ENCODE measurements around the gene PCYT1B.
"Not testable (repeated sequence)": the region's sequence is repeated elsewhere in the genome, so short reads cannot be mapped to it uniquely, and the experiment has no call there.

Gene PCYT1B

DNA sequence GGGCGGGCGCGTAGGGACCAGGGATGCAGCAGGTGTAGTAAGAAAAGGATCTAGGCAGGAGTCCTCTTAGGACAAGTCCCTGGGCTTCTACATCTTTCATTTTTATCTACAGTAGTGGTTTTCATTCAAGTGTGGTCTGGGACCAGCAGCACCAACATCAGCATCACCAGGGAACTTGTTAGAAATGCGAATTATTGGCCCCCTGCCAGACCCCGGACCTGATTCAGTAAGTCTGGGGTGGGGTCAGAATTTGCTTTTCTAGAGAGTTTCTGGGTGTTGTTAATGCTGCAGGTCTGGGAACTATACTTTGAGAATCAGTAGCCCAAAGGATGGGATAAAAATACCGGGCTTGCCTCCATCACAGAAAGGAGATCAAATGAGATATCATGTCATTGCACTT lies 1.3 kb upstream of the PCYT1B start:
- Histone ChIP-seq H3K4me3 (no peak overlapping the region), H3K27ac (no peak overlapping the region)

DNA sequence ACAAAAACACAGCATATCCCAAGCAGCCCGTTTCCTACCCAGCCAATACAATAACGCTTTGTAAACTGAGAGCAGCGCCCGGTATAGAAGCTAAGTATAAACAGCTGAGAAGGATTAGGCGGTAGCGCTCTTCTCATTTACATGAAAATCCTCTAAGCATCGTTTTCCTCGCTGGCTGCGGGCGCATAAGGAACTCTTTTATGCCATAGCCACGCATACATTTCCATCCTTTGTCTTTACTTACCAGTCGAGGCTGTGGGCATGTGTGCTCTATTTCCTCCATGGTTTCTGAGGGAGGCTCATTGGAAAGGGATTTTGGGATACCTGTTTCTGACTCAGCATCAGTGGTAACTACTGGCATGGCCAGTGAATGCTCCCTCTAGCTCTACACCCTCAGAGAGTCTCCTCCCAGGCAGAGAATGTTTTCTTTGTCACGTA lies 383 bp downstream of the PCYT1B start:
- no peak overlapping the region for H3K27ac ChIP-seq

DNA sequence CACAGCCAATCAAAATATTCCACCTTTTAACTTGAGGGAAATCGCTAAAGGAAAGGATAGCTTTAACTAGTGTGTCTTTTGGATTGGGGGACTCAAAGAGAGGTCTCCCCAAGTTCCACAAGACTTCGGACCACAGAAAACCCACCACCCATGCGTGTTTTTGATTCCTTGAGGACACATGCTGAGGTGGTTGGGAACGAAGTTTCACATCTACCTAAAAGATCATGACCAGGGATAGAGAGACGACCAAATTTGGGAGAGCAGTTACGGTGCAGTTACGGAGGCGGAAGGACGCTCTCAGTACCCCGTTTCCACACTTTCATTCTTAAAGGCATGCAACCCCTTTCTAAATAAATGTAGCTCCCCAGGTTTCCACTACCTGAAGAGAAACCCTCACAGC lies 1.1 kb downstream of the PCYT1B start:
- no peak overlapping the region for H3K27ac ChIP-seq

More for the DNA sequence above, 383 bp downstream of the PCYT1B start:
- H3K4me3 ChIP-seq: peak overlapping the region in 2 of 7 experiments; percentile 17 to 21

DNA sequence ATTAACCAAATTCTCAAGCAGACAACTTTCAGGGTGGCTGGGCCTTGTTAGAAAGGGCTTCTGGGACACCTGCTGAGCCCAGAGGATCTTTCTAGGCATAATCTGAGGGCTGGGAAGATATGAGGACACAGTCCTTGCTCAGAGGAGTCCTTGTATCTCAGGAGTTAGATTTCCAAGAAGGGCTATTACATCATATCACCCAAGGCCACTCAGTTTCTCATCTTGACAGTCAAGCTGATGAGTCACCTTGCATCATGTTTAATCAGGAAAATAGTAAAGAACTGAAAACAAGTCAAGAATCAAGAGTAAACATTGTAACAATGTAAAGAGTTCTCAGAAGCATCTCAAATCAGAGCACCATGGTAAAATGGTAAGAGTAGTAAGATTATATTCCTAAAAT lies 4.0 kb downstream of the PCYT1B start:
- Histone ChIP-seq H3K27ac (no peak overlapping the region), H3K4me3 (no peak overlapping the region)

More for the DNA sequence above, 1.1 kb downstream of the PCYT1B start:
- peak overlapping the region in 2 of 7 experiments; percentile 17 to 21 for H3K4me3 ChIP-seq

DNA sequence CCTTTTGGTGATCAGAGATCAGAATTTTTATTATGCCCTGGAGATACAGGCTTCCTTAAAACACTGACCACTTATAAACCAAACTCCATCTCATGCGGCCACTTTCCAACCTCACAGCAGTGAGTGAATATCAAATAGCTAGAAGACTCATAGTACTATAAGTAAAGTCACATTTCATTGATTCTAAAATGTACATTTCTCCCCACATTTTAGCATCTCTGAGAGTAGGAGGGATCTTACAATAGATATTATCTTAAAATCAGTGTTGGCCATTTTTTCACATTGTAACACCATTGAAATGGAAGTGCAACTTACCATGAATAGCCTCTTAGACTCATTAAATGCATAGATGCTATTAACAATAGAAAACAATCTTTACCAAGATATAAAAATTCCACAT lies 17.4 kb downstream of the PCYT1B start:
- H3K27ac ChIP-seq: no peak overlapping the region
- no peak overlapping the region for H3K4me3 ChIP-seq

DNA sequence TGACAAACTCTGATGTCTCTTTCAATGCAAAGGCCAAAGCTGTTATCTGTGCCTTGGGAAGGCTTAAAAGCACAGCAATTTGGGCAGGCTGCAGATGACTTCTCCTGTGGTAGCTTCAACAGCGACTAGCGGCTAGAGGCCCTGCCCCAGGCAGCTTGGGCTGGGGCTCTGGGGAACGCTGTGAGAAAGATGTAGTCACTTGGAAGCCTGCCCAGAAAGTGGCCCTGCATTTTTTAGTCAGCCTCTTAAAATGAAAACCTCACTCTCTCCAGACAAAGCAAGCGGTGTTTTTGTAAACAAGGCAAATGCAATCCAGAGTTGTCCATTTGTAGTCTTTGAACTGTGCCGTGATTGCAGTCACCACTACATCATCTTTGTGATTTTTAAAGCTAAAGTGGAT lies 27.5 kb downstream of the PCYT1B start:
- Histone ChIP-seq H3K4me3 (no peak overlapping the region), H3K27ac (no peak overlapping the region)

DNA sequence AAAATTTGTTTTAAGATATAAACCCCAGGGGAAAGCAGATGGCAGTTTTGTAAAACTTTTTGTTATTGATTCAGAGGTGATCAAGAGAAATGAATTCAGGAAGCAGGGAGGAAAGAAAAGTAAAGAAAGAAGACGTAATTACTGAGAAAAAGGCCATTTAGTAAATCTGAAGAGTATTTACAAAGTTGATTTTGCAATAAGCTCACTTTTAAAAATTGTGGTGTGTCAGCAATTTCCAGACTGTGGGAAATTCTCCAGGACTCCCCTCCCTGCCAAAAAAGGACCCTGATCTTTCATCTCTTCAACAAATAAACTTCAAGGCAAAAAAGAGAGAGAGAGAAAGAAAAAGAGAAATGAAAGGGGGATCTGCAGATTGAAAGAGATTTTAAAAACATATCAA lies 36.6 kb downstream of the PCYT1B start:
- no peak overlapping the region for H3K4me3 ChIP-seq

DNA sequence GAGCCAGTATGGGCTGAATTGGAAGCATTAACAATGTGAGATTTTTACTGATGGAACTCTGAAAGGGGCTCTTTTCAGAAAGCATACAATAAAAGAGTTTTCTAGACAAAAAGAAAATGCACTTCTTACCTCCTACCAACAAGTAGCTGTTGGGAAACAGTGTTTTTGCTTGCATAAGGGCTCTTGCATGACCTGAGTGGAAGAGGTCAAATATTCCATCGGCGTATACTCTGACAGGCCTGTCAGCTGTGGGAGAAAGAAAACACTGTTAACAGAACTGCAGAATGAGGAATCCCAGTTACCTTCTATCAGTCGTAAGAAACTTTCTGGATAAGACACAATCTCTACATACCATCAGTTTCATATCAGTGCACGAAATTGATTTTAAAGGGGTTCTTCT lies 39.5 kb downstream of the PCYT1B start:
- H3K27ac ChIP-seq: no peak overlapping the region
- no peak overlapping the region for H3K4me3 ChIP-seq

More for the DNA sequence above, 36.6 kb downstream of the PCYT1B start:
- H3K27ac ChIP-seq: no peak overlapping the region

DNA sequence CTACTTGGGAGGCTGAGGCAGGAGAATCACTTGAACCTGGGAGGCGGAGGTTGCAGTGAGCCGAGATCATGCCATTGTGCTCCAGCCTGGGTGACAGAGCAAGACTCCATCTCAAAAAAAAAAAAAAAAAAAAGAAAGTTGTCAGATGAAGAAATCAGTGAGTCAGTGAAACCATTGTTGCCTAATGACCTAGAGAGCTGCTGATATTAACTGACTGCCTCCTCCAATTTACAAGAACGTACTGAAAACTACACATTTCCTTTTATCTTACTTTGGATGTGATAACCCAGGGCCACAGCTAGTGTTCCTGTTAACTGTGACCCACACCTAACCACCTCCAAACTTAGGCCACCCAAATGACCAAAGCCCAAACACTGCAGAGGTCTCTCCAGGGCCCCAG lies 41.2 kb downstream of the PCYT1B start:
- not testable (repeated sequence) for H3K27ac ChIP-seq, H3K4me3 ChIP-seq

DNA sequence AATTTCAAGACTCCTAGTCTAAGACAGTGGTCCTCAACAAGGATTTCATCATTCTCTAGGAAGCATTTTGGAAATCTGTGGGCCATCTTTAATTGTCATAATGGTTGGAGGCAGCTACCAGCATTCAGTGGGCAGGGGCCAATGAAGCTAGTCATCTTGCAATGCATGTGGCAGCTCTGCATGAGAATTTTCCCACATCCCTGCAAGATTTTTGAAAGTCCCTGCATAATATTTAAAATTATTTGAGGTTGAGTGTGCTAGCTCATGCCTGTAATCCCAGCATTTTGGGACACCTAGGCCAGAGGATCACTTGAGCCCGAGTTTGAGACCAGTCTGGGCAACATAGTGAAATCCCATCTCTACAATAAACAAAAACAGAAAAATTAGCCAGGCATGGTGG lies 44.0 kb downstream of the PCYT1B start:
- Histone ChIP-seq H3K4me3 (no peak overlapping the region), H3K27ac (no peak overlapping the region)

DNA sequence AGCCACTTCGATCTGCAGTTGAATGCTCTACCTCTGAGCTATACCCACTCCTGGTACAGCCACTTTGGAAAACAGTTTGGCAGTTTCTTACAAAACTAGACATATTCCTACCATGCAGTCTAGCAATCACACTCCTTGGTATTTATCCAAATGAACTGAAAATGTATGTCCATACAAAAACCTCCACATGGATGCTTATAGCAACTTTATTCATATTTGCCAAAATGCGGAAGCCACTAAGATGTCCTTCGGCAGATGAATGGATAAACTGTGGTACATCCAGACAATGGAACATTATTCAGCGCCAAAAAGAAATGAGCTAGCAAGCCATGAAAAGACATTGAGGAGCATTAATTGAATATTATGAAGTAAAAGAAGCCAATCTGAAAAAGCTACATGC lies 45.3 kb downstream of the PCYT1B start:
- Histone ChIP-seq H3K27ac (no peak overlapping the region), H3K4me3 (no peak overlapping the region)

DNA sequence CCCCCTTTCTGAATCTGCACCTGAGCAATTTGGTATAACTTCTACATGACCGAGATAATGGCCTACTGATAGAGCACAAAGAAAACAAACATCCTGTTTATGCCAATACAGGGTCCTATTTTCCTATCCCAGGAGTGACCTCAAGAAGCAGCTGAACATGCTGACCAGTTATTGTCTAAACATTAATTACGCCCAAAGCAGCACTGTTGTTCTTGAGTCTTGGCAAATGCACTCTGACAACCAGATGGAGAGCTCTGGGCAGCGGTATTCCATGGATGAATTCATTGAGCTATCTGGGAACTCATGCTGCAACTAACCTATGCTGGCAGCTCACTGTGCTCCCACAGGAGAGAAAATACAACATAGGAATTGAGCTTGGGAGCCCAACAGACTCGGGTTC lies 52.6 kb downstream of the PCYT1B start:
- H3K27ac ChIP-seq: no peak overlapping the region

DNA sequence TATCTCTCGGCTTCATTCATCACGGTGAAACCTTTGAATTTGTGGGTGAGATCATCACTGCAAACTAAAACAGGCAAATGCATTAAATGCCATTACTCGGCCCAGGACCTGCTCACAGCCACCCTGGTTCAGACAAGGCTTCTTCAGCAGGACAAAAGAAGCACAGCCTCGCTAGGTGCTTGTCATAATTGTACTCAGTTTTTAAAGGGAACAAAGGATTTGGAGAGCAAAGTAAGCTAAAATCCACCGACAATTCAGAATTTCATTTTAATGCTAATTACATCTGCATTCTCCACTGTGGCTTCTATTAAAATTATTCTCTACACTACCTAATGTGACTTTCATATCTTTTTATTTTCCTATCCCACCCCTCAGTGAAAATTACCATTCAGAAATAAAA lies 57.0 kb downstream of the PCYT1B start:
- H3K4me3 ChIP-seq: no peak overlapping the region
- no peak overlapping the region for H3K27ac ChIP-seq

More for the DNA sequence above, 52.6 kb downstream of the PCYT1B start:
- no peak overlapping the region for H3K4me3 ChIP-seq

DNA sequence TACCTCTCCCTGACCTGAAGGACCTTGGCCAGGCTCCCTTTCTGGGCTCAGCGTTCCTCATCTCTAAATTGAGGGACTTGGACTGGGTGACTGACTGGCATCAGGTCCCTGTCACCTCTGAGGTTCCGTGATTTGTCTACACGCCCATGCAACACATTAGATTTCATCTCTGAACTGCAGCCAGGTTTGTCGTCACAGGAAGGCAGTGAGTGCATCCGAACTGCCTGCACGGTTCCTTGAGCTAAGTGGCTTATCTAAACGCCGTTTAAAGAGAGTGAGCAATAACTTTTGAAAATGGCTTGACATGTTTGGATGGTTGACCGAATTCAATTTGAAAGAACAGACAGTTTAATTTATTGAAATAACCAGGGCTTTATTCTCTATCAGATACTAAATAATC lies 70.1 kb downstream of the PCYT1B start:
- H3K4me3 ChIP-seq: no peak overlapping the region
- H3K27ac ChIP-seq: no peak overlapping the region

DNA sequence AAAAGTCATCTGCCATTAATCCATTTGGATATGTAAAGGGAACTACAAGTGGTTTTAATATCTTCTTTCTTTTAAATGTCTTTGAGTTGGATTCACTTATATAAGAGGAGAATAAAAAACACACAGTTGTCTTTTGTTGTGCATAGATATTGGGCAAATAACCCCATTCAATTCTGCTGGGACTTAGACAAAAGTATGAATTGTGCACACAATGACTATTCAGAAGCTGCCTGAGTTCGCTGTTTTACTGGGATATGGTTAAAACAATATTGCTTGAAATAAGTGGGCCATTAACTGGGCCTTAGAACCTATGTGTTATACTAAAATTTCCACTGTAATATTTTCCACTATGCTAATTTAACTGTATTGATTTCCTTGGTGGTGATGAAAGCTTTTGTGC lies 71.7 kb downstream of the PCYT1B start:
- H3K4me3 ChIP-seq: no peak overlapping the region
- no peak overlapping the region for H3K27ac ChIP-seq

DNA sequence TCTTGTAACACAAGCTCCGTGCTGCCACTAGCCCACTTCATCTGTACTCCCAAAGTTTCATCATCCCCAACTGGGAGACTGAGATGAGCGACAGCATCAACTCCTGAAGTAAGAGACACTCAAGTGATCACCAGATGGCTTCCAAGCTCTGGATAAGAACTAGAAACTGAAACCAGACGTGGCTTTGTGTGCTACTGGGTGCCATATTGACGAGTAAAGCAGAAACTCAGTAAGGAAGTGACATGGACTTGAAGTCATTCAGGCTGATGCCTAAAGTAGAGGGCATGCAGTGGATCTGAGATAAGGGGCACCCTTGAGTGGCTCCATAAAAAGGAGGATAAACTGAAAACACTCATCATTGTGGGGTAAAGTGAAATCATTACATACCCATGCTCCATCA lies 72.4 kb downstream of the PCYT1B start:
- H3K4me3 ChIP-seq: no peak overlapping the region
- no peak overlapping the region for H3K27ac ChIP-seq

DNA sequence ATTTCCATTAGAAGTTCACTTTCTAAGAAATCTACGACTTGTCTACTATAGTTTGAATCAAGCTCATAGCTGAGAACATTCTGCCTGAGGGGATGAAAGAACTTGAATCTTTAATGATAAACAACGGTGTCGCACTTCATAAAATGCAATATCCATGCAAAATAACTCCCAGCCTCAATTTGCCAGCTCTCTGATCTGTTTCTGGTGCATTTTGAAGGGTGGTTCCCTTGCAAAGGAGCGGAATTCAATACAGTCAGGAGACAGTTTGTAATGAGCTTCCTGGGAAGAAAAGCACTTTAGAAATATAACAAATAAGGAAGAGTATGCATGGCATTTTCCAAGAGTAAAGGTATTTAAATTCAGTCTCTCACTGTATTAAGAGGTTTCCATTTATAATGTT lies 80.0 kb downstream of the PCYT1B start:
- no peak overlapping the region for H3K4me3 ChIP-seq
- no peak overlapping the region for H3K27ac ChIP-seq

DNA sequence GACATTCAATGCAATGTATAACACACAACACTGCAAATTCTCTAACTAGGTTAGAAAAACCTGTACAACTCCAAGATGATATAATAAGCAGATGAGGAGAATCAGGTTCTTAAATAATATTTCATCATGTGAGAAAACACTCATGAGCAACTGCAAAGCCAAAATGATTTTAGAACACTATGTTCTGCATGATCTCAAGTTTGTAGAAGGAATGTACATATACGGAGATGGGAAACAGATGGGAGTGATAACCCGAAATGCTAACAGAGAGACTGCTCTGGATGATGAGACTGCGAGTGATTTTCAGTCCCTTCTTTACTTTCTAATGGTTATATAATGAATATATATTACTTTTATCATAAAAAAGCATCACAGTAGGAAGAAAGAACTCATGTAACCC lies 80.9 kb downstream of the PCYT1B start:
- H3K4me3 ChIP-seq: no peak overlapping the region
- H3K27ac ChIP-seq: no peak overlapping the region

DNA sequence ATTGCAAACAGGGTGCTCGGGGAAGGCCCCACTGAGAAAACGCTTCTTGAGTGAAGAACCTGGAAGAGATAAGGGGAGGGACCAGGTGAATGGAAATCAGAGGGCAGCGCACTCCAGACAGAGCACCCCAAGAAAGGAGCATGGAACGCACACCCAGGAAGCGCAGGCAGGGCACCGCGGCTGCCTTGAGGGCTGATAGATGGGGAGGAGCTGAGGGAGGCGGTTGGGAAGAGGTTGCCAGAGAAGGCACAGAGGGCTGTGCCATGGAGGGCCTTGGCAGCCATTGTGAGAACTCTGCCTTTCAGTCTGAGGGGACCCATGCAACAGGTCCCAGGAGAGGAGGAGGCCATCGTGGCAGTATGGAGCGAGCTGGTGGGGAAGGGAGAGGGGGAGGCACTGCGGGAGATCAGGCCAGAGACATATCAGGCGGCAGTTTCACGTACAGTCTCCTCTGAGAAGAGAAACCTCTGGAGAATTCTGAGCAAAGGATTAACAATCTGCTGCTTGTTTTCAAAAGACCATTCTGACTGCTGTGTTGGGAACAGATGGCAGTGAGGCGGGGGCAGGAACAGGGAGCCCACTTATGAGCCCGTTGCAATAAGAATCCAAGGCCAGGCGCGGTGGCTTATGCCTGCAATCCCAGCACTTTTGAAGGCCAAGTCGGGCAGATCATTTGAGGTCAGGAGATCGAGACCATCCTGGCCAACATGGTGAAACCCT lies 83.7 kb downstream of the PCYT1B start:
- Histone ChIP-seq H3K27ac (no peak overlapping the region), H3K4me3 (no peak overlapping the region)

DNA sequence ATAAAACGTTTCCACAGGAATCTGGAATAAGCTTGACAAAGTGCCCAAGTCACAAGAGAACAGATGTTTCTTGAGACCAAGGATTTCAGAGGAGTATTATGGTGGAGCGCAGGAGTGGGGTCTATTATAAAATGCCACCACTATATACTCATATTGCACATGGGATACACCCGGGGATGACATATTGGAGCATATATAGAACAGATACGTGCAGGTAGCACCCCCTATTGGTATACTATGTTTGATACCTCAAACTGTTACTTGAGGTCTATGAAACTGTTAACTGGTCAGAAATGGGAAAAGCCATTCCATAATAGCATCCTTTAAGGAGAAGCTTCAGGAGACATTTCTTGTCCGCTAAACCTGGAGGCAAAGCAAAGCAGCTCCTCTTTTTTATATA lies 86.0 kb downstream of the PCYT1B start:
- H3K4me3 ChIP-seq: no peak overlapping the region
- H3K27ac ChIP-seq: no peak overlapping the region

DNA sequence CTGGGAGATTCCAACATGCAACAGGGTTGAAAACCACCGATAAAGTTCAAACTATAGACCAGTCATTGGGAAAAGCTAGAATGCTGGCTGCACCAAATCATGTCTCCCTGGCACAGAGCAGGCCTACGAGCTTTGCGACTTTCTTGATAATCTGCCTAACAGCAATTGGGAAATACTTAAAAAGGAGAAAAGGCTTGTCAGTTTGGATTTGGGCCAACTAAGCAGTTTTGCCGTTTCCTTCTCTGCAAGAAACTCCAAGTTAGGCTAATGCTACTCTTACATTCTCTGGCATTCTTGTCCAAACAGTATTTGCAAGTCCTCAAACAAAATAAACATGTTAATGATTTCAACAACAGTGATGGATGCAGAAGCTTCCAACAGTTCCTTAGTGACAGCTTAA lies 94.1 kb downstream of the PCYT1B start:
- Histone ChIP-seq H3K4me3 (no peak overlapping the region), H3K27ac (no peak overlapping the region)

DNA sequence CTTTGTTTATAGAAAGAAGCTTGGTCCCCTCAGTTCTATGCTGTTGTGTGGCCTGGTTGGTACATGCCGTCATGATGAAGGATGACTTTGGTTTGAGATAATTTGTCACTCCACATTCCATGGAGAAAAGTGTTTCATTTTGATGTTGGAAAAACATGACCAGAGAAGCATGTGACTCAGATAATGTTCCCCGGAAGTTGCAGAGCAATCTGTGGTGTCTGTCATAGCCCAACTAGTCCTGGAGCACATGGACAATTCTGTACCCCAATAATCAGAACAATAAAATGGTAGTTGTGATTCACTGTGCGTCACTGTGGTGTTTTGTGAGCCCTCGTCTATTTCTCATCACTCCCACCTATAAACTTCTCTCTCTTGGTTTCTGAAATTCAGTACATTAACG lies 97.0 kb downstream of the PCYT1B start:
- Histone ChIP-seq H3K27ac (no peak overlapping the region), H3K4me3 (no peak overlapping the region)

Data from skin epidermis (tissue), 12 donors.